PC-9 (cell line): ENCODE results near the gene GATAD1.

Experiments used
- CTCF ChIP-seq: fragments of 200-600 bp; sonication (generic); conservative IDR thresholded peaks from 2 replicates; pipeline ENCODE4 v1.6.1; 2017; ENCODE audit warnings: mixed run types, antibody characterized with exemption, mild to moderate bottlenecking, moderate library complexity
- EZH2 ChIP-seq: fragments of 200-600 bp; sonication (generic); IDR thresholded peaks from 2 replicates; pipeline ENCODE4 v1.8.0; 2017; ENCODE audit warnings: antibody characterized with exemption, low read depth

DNA sequence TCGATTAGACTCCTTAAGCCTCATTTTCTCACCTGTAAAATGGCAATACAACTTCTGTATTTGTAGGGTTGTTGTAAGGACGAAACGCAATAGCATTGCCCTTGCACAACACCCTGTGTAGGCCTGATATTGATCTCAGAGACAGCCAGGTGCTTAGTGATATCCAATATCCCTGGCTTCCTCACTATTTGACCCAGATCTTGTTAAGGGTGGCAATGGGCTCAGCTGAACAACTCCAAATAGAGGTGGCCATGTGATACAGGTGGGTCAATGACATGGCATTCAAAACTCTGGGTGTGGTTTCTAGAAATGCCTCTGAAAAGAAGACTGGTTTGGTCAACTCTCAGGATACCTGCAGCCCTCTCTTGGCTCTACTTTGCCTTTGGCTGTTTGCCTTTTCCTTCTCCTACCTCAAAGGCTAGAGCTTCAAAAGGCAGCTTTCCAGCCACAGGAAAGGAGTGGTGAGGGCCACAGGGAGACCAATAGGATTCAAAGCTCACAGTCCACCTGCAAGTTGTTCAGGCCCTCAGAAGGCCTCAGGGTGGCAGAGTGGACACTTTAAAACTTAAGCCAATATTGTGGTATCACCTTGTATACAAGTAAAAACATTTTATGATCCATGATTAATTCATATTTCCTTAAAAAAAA lies 14.9 kb upstream of the GATAD1 start:
- TF ChIP-seq CTCF (no peak), EZH2 (no peak)
